NCI-H2196 (cell line): Measurements from ENCODE around the gene ABHD6.
A peak's percentile ranks its signal among the peaks of the same experiment; 100 is the strongest.
"Not testable (repeated sequence)": the region's sequence is repeated elsewhere in the genome, so short reads cannot be mapped to it uniquely, and the experiment has no call there.

Source experiments
- DNase-seq: peaks from one replicate; lab custom pipeline; 2025; ENCODE audit not compliant: unreplicated experiment; lab: John Stamatoyannopoulos, UW

Gene ABHD6

DNA sequence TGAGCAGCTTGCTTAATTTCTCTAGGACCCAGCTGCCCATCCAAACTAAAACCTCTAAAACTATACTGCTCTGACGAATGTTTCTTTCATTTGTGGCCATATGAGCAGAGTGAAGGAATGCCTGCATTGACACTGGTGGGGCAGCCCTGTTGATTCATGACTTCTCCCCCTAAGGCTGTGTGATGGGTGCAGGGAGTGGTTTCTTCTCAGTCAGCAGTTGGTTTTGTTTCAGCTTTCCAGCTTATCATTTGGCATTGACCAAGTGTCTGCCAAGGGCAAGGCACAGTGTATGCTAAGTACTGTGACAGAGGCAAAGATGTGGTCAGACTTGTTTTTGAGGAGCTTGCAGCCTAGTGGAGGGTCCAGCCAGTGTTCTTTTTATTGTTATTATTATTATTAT is 4.7 kb downstream of the ABHD6 start:
- no peak for DNase-seq

DNA sequence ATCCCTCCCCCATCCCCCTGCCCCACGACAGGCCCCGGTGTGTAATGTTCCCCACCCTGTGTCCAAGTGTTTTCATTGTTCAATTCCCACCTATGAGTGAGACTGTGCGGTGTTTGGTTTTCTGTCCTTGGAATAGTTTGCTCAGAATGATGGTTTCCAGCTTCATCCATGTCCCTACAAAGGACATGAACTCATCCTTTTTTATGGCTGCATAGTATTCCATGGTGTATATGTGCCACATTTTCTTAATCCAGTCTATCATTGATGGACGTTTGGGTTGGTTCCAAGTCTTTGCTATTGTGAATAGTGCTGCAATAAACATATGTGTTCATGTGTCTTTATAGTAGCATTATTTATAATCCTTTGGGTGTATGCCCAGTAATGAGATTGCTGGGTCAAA is 5.3 kb downstream of the ABHD6 start:
- DNase-seq = not testable (repeated sequence)

DNA sequence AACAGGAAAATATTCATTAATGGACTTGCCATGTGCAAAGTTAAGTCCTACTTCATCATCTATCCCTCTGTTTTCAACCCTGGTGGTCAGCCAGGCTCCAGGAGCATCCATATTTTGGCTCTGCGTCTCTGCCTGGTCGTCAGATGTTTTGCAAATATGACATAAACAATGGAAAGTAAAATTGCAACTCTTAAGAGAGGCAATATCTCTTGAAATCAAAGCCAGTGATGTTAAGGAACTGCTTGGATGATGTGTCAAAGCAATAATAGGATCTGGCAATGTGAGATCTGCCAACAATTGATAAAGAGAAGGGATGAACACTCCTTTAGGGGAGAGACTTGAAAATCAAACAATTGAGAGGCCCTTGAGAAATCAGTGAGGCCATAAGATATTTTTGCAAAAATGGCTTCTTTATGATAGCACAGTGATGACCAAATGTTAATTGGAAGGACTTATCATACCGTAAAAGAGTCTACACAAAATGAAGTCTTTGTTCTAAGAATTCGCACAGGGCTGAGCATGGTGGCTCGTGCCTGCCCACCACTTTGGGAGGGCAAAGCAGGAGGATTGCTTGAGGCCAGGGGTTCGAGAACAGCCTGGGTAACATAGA is 6.5 kb downstream of the ABHD6 start:
- DNase-seq = no peak

DNA sequence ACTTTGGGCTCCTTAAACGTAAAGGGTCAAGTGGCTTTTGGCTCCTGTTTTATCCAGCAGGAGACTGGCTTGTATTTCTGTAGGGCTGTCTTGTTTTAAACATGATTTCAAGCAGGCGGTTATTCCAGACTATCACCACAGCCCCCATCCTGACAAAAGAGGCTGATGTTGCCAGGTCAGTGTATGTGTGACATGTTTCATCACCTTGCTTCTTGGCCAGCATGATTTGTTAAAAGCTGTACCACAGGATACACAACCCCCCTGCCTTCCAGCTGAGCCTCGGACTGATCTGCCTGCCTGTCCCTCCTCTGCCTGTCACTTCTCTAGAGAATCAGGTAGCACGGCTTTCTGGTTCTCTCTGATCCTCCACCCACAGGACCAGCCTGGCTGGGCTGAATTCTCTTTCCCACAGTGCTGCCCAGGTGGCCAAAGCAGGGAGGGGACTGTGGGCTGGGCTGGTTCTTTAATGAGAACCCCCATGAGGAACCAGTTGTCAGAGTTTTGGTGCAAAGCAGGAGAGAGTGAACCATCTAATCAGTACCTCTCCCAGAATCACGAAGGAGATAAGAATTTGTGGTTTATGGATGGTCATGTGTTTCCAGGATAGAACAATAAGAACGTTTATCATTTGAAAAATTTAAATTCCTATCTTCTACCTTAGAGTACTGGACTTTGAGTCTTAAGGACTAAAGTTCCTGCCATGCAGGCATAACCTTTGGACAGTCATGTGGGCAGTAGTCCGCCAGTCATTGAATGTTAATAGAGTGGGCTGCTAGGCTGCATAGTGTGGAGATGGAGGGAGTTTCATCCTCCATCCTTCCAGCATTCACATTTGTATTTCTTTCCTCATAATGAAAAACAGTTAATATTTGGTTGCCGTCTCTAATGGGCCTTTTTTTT is 8.8 kb downstream of the ABHD6 start:
- no peak for DNase-seq

DNA sequence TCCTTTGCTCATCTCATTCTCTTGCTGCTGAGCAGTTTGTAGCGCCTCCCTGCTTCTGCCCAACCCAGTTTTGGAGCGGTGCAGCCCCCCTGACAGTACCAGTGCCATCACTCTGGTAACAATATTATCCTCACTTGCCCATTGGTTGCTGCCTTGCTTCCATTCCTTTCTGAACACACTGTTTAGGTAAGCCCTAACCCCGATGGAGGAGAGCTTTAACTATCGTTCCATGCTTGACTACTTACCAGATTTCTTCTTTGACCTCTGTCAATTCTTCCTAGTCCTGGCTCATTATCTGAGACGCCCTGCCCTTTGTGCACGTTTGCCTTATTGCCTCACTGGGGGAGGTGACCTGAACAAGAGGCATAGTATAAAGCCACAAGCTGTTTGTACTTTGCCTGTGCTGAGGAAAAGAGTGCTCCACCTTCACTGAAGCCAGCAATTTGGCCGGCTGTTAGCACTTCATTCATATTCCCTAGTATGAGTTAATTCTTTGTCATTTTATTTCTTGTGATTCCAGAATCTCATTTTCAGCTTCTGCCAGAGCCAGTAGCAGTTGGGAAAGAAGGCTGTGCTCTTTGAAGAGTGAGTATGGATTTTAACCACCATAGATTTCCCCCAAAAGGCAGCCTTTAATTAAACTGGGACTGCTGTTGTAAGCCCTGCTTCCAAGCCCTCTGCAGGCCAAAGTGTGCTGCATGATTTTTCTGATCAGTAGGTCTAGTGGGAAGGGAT is 11.9 kb downstream of the ABHD6 start:
- DNase-seq = no peak

GRCh38 chr3:58250093-58250707 is 12.6 kb downstream of the ABHD6 start:
- no peak for DNase-seq

GRCh38 chr3:58251631-58252035 is 14.0 kb downstream of the ABHD6 start:
- peak; percentile 46 for DNase-seq

GRCh38 chr3:58254144-58254543 is 16.6 kb downstream of the ABHD6 start:
- no peak for DNase-seq

DNA sequence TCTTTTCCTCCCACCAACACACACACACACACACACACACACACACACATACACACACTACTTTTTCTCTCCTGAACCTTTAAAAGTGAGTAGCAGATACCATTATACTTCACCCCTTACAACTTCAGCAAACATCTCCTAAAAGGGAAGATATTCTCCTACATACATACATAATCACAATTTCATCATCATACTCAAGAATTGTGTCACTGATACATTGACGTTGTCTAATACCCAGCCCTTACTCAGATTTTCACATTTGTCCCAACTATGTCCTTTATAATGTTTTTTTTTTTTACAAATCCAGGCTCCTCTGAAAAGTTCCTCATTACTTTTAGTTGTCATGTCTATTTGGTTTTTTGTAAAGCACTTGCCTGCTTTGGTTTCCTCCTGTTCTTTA is 18.5 kb downstream of the ABHD6 start:
- no peak for DNase-seq

DNA sequence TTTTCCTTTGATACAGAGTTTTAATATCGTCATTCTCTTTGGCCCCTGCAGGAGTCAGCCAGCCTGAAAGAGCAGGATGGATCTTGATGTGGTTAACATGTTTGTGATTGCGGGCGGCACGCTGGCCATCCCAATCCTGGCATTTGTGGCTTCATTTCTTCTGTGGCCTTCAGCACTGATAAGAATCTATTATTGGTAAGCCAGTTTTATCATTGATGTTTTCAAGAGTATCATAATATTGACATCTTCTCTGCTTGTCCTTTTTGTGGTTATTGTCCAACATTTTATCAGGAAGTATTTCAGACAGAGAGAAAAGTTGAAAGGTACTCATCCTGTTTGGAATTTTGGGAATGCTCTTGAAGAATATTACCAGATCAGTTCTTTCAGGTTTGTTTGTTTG is 18.9 kb downstream of the ABHD6 start:
- no peak for DNase-seq

GRCh38 chr3:58258392-58259055 is 20.9 kb downstream of the ABHD6 start:
- DNase-seq = no peak

GRCh38 chr3:58260261-58260731 is 22.7 kb downstream of the ABHD6 start:
- no peak for DNase-seq

DNA sequence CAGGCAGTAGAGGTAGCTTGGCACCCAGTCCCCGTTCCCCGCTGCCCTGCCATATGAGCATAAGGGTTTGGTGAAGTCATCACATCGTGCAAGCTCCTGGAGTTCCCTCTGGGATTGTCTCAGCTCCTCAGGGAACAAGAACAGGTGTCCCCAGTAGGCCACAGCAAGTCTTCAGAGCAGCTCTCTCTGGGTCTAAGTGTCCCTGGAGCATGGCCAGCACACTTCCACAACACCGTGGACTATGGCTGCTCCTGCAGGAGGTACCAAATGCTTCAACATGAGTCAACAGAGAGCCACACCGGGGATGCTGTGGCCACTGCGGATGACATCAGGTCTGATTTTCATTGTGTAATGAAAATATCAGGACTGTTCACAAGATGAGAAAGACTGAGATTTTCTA is 23.1 kb downstream of the ABHD6 start:
- no peak for DNase-seq

DNA sequence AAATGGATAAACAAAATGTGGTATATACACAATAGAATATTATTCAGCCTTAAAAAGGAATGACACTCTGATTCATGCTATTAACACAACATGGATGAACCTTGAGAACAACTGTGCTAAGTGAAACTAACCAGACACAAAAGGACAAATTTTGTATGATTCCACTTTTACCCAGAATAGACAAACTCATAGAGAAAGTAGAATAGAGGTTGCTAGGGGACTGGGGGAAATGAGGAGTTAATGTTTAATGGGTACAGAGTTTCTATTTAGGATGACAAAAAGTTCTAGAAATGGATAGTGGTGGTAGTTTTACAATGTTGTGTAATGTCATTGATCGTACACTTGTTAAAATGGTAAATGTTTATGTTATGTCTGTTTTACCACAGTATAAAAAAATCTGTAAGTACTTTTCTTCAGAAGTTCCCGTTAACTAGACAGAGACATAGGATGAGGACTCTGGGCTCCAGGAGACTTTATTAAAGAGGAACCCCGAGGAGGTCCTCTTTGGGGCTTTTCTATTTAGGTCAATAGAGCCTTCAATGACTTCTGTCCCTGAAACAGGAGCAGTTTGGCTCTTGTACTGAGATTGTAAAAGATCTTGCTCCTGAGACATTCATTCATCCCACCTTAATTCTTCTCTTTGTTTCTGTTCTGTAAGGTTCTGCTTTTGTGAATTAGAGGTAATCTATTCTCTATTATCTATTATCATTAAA is 24.5 kb downstream of the ABHD6 start:
- no peak for DNase-seq

DNA sequence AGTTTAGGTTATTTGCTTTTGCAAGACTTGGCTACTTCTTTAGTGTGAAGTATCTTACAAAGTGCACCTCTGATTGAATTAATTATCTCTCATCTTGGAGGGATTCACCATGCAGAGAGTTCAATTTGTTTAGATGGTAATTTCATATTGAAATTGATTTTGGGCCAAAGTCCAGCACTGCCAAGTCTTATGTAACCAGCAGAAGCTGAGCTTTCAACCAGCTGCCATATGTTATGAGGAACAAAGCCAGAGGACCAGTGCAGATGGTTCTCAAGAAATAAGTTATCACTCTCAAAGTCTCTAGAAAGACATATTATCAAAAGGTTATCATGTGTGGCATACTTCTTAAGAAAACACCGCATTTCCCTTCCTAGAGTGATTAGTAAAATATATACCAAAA is 29.0 kb downstream of the ABHD6 start:
- DNase-seq = no peak

DNA sequence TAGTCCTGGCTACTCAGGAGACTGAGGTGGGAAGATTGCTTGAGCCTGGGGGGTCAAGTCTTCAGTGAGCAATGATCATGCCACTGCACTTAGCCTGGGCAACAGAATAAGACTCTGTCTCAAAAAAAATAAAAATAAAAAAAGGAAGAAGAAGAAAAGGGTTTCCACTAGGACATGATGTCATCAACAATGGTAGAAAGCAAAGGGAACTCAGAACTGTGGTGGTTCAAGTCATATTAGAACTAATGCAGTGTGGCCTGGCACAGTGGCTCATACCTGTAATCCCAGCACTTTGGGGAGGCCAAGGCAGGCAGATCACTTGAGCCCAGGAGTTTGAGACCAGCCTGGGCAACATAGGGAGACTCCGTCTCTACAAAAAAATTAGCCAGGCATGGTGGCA is 30.0 kb downstream of the ABHD6 start:
- DNase-seq = not testable (repeated sequence)

- no peak for DNase-seq
These were observed 31.8 kb downstream of the ABHD6 start for GRCh38 chr3:58269356-58269755.

- no peak for DNase-seq
These were observed 32.9 kb downstream of the ABHD6 start for GRCh38 chr3:58270485-58270884.

GRCh38 chr3:58271901-58272501 is 34.4 kb downstream of the ABHD6 start:
- no peak for DNase-seq

DNA sequence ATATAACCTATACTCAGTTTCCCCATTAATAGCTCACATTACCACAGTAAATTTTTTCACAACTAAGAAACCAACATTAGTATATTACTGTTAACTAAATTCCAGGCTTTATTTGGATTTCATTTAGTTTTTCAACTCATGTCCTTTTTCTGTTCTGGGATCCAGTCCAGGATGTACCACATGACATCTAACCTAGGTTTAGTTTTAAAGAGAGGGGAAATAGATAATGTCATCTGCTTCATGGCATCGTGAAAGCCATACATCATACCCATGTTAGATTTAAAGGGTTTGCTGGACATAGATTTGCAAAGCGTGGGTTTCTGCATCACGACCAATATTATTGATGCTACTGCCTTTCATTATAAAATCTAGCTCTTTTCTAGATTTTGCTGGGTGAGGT is 35.3 kb downstream of the ABHD6 start:
- DNase-seq = no peak
